RWPE1 (cell line): ENCODE results near the gene FAHD2A.
A peak's percentile ranks its signal among the peaks of the same experiment; 100 is the strongest.
"Not testable (repeated sequence)": the region's sequence is repeated elsewhere in the genome, so short reads cannot be mapped to it uniquely, and the experiment has no call there.

Source experiments
- CTCF ChIA-PET: fragments of 350-600 bp; sonication (Branson Sonifier 250); formaldehyde crosslinking; extraction: SDS; loops from one replicate; lab custom pipeline; 2021; lab: Yijun Ruan, JAX
- POLR2A ChIA-PET: fragments of 400-600 bp; formaldehyde crosslinking; extraction: SDS; loops from one replicate; lab custom pipeline; 2020; ENCODE audit warnings: antibody characterized with exemption; ENCODE audit not compliant: low non-redundant PET; lab: Yijun Ruan, JAX
- DNase-seq: peaks from one replicate; pipeline ENCODE4 v3.0.0; 2012; ENCODE audit warnings: low spot score
- H3K27ac ChIP-seq: fragments of 450-650 bp; 2 replicates; pipeline ENCODE4 v1.5.1; 2017
- TF ChIP-seq, protein P1 (sequence below): fragments of 450-650 bp; conservative IDR thresholded peaks from 2 replicates; pipeline ENCODE4 v1.5.1; 2017; ENCODE audit warnings: low read depth, mild to moderate bottlenecking

FAHD2A gene

DNA sequence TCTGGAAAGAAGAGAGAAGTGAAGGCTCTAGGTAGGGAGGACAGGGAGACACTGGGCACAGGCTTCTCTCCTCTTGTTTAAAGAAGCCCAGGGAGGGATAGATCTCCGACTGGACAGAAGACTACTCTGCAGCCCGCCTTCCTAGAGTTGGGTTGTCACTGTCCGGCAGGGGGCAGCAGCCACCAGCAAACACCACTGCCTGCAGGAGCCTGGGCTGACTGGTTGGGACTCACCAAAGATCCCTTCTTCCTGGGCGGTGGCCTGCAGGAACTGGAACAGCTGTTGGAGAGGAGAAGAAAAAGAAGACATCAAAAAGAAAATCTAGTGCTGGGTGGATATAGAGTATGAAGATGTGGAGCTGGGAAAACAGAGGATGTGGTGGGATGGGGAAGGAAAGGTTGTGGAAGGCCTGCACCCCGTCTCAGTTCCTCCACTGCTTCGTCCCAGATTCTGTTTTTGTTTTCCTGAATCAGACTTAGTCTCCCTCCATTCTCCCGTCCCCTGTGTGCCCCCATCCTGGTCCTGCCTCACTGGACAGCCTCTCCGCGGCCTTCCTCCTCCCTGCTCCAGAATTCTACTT lies 11.6 kb downstream of the FAHD2A start:
- POLR2A ChIA-PET, CTCF ChIA-PET, H3K27ac ChIP-seq: not testable (repeated sequence)
- DNase-seq, result peak; percentile 48
- TF ChIP-seq, protein P1, sequence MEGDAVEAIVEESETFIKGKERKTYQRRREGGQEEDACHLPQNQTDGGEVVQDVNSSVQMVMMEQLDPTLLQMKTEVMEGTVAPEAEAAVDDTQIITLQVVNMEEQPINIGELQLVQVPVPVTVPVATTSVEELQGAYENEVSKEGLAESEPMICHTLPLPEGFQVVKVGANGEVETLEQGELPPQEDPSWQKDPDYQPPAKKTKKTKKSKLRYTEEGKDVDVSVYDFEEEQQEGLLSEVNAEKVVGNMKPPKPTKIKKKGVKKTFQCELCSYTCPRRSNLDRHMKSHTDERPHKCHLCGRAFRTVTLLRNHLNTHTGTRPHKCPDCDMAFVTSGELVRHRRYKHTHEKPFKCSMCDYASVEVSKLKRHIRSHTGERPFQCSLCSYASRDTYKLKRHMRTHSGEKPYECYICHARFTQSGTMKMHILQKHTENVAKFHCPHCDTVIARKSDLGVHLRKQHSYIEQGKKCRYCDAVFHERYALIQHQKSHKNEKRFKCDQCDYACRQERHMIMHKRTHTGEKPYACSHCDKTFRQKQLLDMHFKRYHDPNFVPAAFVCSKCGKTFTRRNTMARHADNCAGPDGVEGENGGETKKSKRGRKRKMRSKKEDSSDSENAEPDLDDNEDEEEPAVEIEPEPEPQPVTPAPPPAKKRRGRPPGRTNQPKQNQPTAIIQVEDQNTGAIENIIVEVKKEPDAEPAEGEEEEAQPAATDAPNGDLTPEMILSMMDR, result peak; percentile 86

DNA sequence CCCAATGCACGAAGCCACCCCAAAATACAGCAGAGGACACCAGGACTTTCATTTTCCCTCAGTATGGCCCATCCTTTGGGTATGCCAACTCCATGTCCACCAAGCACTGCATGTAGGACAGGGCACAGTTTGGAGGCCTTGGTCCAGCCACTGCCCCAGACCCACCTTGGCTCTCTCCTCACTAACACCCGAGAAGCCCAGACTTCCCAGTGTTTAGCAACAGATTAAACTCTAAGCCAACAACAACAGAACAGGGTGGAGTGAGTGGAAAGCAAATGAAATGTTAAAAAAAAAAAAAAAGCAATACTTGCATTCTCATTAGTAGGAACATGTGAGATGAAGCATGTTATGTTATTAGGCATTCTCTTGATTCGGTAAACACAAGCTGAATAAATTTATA lies 12.6 kb downstream of the FAHD2A start:
- POLR2A ChIA-PET, CTCF ChIA-PET, DNase-seq, H3K27ac ChIP-seq: not testable (repeated sequence)

DNA sequence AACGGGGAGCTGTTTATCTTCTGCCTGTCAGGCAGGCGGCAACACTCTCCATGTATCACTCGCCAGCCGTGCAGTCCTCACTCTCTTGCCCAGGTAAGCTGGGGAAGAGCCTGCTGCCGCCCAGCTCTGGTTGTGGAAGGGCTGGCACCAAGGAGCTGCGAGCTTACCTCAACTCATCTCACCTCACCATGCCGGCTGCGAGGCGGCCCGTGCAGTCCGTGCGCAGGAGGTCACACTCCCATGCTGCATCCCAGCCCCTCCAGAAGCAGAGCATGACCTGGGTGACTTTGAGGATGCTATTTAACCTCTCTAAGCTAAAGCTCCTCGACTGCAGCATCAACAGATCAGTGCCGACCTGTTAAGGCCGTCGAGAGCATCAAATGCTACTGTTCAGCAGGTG lies 13.1 kb downstream of the FAHD2A start:
- DNase-seq, H3K27ac ChIP-seq, POLR2A ChIA-PET, CTCF ChIA-PET: not testable (repeated sequence)

DNA sequence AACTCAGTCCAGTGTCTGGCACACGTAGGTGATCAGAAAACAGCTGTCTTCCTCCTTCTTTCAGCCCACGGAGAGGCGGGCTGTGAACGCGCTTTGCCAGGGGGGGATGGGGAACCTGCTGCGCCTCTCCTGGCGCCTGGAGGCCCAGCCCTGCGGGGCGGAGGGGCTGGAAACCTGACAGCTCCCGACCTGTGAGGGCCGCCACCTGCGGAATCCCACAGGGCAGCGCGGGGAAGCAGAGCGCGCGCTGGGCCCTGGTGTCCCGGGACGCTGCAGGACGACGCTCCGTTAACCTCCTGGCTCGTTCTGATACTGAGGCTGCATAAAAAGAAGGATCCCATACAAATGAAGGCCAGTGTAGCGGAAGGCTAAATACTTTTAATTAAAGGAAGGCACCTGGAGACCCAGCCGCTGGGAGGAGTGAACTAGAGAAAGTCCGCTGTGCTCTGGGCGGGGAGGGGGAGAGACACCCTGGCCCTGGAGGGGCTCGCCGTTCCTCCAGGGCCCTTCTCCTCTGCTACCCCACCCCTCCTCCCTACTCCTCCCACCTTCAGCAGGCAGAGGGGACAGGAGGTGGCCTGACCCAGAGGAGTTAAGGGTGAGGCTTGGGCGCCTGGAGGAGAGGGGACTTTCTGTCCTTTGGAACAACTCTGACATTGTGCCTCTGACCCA lies 24.8 kb downstream of the FAHD2A start:
- POLR2A ChIA-PET, DNase-seq, CTCF ChIA-PET, H3K27ac ChIP-seq: not testable (repeated sequence)

DNA sequence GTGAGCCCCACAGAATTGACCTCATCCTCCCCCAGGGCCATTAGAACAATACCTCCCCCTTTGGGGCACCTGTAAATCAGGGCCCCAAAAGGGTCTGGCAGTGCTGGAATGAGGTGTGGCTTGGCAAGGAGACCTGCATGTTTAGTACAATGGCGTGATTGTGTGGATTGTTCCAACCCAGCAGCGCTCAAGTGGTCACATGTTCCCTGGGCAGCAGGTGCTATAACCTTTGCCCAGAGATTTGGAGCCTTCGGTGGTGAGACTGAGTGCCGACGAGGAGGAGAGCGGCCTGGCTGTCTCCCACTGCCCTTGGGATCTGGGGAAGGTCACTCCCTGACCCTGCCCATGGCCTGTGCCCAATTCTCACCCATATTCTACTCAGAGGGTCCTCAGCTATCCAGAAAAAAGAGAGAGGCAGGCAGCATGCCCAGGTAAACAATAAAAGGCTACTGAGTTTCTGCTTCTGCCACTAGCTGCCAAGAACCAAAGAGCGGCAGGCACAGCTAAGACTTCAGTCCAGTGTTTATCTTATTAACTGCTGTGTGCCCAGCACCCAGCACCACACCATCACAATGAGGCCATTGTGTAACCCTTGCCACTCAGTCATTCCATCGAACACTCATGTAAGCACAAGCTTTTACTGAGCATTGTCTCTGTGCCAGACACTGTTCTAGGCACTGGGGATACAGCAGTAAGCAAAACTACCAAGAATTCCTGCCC lies 27.4 kb downstream of the FAHD2A start:
- DNase-seq, CTCF ChIA-PET, POLR2A ChIA-PET, H3K27ac ChIP-seq: not testable (repeated sequence)

DNA sequence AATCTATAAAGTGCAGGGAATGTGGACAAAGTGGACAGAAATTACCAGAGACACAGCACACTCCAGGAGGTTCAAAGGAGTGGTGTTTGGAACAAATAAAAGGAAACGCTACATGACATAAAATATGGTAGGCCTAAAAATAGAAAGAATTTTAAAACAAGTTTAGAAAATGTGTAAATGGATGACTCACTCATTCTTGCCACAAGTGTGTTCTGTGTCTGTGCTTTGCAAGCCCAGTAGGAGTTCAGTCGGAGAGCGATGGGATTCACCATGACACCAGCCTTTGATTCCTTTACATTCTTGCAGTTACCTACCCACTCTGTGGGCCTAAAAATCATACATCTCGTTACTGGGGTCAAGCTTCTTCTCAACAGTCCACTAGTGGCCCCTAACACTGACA lies 30.9 kb downstream of the FAHD2A start:
- POLR2A ChIA-PET, H3K27ac ChIP-seq, CTCF ChIA-PET, DNase-seq: not testable (repeated sequence)

DNA sequence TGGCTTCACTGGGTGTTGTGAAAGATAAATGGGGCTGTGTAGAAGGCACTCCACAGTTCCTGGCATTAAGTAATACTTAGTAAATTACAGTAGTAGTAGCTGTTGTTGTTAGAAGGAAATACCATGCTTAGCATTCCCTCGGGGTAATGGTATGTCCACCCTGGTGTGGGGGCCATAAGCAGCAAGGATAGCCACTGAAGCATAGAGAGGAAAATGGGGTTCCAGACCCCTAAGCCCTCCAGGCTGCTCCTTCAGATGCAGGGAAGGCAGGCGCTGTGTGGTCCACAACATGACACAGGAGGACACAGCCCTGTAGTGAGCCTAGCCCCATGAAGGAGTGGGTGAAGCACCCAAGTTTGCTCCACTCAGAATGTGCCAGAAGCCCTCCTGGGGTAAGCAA lies 31.5 kb downstream of the FAHD2A start:
- CTCF ChIA-PET, POLR2A ChIA-PET, H3K27ac ChIP-seq, DNase-seq: not testable (repeated sequence)

DNA sequence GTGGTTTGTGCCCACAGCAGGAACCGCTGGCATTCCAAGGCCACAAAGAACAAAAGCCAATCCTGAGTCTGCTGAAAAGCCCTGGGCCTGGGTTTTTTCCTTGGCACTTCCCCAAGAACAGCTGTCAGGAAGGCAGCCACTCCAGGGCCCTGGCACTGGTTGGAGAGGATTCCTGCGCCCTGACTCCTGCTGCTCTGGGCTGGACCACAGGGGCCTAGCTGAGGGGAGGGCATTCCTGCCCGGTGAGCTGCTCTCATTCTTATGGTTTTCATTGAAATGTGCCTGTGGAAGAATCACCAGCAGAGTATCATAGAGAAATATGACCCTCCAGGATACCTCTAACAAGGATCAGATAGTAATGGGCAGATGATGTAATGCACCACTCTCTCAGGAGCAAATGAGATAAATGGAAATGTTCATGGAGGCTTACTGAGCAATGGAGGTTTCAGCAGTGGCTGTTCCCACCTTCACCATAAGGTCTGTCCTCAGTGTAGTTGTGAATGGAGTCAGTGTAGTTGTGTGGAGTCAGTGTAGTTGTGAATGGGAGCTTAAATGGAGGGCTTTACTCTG lies 32.1 kb downstream of the FAHD2A start:
- CTCF ChIA-PET, DNase-seq, H3K27ac ChIP-seq, POLR2A ChIA-PET: not testable (repeated sequence)

DNA sequence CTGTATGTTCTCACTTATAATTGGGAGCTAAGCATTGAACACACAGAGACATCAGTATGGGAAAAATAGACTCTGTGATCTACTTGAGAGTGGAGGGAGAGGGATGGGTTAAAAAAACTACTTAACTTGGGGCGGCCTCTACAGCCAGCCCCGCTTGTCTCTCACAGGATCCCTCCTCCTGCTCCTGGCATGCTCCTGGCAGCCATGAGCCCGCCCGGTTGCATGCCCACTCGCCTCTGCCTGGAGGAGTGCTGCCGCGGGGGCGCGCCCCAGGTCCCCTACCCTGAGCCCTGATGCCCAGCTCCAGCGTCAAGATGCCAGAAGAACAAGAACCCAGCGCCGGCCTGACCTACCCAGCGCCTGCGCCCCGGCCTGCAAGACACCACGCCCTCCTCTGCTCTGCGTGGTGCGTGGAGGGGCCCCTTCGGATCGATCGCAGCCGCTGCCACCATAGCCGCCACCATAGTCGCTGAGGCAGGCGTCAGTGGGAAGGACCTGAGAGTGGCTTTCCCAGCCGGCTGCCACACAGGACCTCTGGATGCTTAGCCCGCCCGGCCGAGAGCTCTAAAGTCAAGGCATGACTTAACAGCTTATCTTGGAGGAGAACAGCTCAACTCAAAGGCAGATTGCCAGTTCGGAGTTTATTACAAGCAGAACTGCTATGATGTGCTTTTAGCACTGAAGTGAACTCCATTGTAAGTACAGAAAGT lies 32.8 kb downstream of the FAHD2A start:
- CTCF ChIA-PET, result not testable (repeated sequence)

DNA sequence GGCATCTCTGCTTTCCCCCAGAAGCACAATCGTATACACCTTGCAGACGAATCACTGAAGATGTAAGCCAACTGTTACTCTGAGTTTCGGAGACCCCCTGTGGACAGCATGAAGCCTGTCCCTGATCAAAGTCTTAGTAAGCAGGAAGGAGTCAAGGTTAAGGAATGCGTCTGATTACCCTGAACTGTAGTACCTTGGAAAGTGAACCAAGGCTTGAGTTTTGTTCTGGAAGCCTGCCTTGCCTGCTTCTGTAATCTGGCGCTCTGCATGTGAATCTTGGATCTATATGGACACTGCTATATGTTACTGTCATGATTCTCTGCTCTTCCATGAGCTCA lies 33.3 kb downstream of the FAHD2A start:
- H3K27ac ChIP-seq, CTCF ChIA-PET, POLR2A ChIA-PET, DNase-seq: not testable (repeated sequence)

More for the DNA sequence above, 32.8 kb downstream of the FAHD2A start:
- POLR2A ChIA-PET, DNase-seq, H3K27ac ChIP-seq: not testable (repeated sequence)

DNA sequence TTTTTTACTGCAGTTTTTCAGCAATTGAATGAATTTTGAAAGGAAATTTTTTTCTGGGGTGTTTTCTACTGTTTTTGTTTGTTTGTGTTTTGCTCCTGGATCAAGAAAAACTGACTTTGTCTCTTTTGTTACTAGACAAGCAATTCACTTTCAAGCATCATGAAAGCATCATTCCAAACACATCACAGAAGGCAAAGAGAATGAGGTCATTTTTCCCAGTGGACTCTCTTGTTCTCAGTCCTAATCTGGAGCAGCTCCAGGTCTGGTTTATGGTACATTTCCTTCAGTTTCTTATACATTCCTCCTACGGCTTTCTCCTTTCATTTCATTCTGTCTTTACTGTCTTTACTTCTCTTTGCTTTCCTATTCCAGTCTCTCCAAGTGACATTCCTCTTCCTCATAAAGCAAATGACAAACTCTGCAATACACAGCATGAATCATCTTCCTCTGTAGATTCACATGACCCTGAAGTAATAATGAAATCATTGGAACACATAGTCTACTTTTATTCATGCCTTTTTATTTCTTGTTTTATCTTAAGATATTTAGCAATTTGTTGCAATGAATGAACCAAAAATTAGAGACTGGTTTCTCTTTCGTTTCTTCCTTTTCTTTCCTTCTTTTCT lies 40.1 kb downstream of the FAHD2A start:
- CTCF ChIA-PET, POLR2A ChIA-PET, DNase-seq, H3K27ac ChIP-seq: not testable (repeated sequence)

DNA sequence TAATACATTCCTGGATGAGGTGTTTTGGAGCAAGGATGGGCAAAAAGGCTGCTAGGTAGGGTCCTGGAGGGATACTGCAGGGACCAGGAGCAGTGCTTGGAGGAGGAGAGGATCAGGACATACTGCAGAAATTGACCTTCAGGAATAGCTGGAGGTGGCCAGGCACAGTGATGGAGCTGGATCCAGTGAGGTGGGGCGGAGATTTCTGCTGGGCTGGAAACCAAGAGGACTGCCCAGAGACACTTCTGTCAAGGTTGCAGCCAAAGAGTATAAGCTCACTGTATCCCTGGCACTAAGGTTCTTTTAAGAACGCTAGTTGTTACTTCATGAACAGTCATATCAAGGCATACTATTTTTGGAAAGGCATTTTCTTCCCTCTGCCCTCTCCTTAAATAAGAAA lies 42.8 kb downstream of the FAHD2A start:
- H3K27ac ChIP-seq, DNase-seq, CTCF ChIA-PET, POLR2A ChIA-PET: not testable (repeated sequence)

DNA sequence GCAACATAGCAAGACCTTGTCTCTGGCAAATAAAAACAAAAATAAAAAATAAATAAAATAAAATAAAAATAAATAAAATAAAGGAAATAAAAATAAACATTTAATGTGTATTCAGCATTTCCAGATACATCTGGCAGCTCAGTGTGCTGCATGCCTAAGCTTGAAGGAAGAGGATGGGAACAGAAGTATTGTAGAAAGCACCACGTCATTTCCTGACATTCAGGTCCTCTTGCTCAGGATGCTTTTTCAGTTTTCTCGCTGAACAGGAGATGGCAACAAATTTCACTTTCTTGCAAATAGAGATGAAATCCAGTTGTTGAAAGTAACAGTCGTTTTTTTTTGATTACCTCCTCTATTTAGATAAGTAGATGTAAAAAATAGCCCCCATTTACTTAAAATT lies 60.8 kb downstream of the FAHD2A start:
- DNase-seq, POLR2A ChIA-PET, H3K27ac ChIP-seq, CTCF ChIA-PET: not testable (repeated sequence)
